ENCODE results near the gene TPI1.

The TPI1 gene

DNA sequence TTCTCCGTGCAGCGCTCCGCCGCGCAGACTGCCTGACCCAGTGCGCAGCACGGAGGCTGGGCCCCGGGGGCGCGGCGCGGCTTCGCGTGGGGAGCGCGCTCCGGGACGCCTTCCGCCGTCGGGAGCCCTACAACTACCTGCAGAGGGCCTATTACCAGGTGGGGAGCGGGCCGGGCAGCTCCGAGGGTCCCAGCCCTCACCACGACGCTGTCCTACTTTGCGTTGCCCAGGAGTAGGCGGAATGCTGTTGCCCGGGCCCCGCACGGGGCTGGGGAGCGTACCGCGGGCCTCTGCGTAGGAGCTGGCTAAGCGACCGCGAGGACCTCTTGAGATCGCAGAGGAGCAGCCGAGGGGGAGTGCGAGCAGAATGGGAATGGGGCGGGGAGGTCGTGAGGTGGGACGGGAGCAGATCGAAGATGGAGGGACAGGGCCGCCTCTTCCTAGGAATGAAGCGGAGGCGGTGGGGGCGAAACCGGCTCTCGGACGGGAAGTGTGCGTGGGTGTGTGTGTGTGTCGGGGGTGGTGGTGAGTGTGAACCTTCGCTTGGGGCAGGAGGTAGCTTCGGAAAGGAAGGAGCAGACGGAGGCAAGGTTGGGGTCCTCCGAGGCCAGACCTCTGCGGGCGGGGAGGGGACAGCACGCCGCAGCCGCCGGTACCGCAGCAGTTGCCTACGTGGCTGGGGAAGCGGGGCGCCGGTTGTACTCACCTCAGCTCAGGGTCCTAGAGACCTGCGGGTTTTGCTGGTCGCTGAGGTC, 38.4 kb upstream of the TPI1 start:
- no peak for DNase-seq (ENCODE audit: low read depth)

GRCh38 chr12:6829536-6830220, 37.7 kb upstream of the TPI1 start:
- no peak for DNase-seq (ENCODE audit: low read depth)

DNA sequence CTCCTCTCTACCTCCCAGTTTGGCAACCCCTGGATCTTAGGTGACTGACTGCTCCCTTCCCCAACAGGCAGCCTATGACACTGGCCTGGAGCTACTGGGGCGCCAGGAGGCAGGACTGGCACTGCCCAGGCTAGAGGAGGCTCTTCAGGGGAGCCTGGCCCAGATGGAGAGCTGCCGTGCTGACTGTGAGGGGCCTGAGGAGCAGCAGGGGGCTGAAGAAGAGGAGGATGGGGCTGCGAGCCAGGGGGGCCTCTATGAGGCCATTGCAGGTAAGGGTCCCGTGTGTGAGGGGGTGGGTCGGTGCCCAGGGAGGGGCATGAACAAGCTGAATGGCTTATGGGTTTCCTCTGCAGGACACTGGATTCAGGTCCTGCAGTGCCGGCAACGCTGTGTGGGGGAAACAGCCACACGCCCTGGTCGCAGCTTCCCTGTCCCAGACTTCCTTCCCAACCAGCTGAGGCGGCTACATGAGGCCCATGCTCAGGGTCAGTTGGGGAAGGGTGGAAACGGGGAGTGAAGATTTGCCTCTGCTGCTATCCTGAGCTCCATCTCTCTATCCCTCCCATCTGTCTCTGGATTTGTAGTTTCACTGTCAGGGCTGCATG, 36.9 kb upstream of the TPI1 start:
- DNase-seq (ENCODE audit: low read depth) = no peak

- DNase-seq (ENCODE audit: low read depth) = no peak
Observed at GRCh38 chr12:6830999-6831398, 36.3 kb upstream of the TPI1 start.

GRCh38 chr12:6831450-6831995, 35.8 kb upstream of the TPI1 start:
- DNase-seq (ENCODE audit: low read depth) = no peak

DNA sequence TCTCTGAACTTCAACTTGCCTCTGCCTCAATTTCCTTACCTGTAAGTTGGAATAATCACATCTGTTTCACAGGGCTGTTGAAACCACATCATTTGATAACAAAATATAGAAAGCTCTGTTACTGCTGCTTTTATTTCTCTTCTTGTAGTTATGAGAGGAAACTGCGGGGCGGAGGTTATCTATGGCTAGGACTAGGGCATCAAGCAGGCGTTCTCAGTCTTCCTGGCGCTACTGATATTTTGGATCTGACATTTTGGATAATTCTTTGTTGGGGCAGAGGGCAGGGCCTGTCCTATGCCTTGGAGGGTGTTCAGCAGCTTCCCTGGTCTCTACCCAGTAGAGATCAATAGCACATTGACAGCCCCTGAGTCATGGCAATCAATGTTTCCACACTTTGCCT, 35.2 kb upstream of the TPI1 start:
- DNase-seq (ENCODE audit: low read depth) = no peak

DNA sequence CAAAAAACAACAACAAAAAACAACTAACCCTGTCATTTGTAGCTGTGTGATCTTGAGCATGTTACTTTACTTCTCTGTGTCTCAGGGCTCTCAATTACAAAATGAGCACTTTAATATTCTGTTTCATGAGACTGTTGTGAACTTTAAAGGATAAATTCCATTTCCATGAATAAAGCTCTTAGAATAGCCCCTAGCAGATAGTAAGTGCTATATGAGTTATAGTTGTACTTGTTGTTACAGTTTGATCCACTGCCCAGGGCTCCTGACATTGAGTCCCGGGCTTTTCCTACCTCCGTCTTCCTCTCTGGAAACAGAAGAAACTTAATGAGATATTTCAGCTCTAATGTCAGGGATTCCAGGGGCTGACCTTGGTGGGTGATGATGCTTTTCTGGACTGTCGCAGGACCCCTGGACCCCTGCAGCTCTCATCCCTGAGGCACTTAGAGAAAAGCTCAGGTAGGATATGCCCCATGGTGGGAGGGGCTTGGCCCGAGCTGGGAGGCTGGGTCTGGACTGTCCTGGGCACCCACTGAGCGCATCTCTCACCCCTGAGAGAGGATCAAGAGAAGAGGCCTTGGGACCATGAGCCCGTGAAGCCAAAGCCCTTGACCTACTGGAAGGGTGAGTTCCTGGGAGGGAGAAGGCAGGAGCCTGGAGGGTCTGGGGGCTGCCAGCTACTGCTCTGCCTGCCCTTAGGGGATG, 34.0 kb upstream of the TPI1 start:
- no peak for DNase-seq (ENCODE audit: low read depth)

- no peak for DNase-seq (ENCODE audit: low read depth)
Observed at GRCh38 chr12:6834254-6834653, 33.1 kb upstream of the TPI1 start.

DNA sequence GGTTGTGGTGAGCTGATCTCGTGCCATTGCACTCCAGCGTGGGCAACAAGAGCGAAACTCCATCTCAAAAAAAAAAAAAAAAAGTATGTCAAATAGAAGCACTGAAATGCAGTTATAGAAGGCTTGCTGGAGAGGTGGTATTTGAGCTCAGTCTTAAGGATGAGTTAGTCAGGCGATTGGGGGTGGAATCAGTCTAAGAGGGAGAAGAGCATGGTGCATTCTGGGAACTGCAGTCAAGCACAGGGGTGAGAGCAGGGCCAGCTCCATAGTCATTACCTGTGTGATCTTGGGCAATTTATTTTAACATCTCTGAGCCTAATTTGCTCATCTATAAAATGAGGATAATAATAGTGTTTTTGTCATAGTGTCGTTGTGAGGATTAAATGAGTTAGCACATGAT, 32.5 kb upstream of the TPI1 start:
- DNase-seq (ENCODE audit: low read depth) = no peak

GRCh38 chr12:6836851-6837250, 30.5 kb upstream of the TPI1 start:
- DNase-seq (ENCODE audit: low read depth) = no peak

GRCh38 chr12:6837370-6838060, 29.8 kb upstream of the TPI1 start:
- no peak for DNase-seq (ENCODE audit: low read depth)

DNA sequence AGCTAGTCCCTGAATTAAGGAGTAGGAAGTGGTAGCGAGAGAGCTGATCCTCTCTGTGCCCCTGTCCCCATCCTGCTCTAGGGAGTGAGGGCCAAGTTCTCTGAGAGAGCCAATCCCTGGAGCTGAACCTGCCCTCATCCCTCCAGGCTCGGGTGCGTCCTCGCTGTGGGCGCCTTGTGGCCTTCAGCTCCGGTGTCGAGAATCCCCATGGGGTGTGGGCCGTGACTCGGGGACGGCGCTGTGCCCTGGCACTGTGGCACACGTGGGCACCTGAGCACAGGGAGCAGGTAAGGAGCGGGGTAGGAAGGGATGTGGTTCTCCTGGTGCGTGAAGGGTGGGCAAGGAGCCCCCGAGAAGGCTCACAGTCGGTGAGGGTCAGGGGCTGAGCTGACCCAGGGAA, 28.5 kb upstream of the TPI1 start:
- no peak for DNase-seq (ENCODE audit: low read depth)

- no peak for DNase-seq (ENCODE audit: low read depth)
Observed at GRCh38 chr12:6839482-6840201, 27.7 kb upstream of the TPI1 start.

GRCh38 chr12:6840330-6840729, 27.0 kb upstream of the TPI1 start:
- no peak for DNase-seq (ENCODE audit: low read depth)

DNA sequence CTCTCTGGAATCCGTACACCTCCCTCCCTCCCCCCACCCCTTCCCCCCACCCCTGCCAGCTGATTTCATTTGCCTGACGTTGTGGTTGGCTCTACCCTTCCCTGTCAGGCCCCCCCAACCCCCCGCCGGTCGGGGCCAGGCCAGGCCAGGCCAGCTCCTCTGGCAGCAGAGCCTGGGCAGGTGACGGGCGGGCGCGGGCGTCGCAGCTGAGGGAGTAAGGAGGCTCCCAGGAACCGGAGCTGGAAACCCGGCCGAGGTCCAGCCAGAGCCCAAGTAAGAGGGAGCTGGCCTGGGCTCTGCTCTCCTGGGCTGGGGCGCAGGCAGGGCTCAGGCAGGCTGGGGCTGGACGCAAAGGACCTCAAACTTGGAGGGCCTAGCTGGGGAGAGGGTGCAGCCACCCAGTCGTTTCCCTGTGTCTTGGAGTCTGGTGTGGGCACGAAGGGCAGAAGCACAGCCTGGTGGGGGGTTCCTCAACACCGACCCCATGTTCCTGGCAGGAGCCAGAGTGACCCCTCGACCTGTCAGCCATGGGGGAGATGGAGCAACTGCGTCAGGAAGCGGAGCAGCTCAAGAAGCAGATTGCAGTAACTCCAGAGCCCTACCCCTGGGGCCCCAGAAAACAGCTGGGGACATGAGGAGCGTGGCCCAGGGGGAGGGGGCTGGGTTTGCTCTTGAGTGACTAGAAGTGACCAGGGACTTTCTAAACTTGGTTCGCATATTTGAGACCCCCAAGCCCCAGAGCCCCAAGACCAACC, 26.4 kb upstream of the TPI1 start, which contains the start of gene GNB3:
Gene GNB3, plus strand, starts transcription at position 165 of the 755 bp plus-strand sequence. Its CDS starts 363 bp downstream, at position 528.
- no peak for DNase-seq (ENCODE audit: low read depth)

DNA sequence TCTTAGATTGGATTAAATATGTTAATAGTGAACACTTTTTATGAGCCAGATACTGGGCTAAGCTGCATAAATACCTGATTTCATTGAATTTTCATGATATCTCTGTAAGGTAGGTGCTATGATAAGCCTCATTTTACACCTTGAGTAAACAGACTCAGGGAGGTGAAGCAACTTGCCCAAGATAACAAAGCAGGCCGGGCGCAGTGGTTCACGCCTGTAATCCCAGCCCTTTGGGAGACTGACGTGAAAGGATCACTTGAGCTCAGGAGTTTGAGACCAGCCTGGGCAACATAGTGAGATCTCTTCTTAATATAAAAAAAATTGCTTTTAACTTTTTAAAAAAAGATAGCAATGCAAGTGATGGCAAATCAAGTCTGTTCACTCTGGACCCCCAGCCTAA, 25.3 kb upstream of the TPI1 start:
- no peak for DNase-seq (ENCODE audit: low read depth)

DNA sequence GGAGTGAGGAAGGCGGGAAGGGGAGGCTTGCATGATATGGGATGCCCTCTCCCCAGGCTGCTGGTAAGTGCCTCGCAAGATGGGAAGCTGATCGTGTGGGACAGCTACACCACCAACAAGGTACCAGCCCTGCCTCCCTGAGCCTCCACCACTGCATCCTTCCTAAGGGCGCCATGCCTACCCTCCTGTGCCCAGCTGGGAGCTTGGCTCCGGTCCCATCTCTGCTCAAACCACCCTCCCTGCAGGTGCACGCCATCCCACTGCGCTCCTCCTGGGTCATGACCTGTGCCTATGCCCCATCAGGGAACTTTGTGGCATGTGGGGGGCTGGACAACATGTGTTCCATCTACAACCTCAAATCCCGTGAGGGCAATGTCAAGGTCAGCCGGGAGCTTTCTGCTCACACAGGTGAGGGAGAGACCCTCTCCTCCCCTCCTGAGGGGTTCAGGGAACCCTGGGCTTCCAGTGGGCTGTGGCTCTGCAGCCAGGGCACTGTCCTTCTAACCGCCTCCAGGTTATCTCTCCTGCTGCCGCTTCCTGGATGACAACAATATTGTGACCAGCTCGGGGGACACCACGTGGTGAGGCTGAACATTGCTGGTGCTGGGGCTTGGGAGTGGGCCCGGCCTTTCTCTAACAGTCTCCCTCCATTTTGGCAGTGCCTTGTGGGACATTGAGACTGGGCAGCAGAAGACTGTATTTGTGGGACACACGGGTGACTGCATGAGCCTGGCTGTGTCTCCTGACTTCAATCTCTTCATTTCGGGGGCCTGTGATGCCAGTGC, 24.0 kb upstream of the TPI1 start:
- no peak for DNase-seq (ENCODE audit: low read depth)

DNA sequence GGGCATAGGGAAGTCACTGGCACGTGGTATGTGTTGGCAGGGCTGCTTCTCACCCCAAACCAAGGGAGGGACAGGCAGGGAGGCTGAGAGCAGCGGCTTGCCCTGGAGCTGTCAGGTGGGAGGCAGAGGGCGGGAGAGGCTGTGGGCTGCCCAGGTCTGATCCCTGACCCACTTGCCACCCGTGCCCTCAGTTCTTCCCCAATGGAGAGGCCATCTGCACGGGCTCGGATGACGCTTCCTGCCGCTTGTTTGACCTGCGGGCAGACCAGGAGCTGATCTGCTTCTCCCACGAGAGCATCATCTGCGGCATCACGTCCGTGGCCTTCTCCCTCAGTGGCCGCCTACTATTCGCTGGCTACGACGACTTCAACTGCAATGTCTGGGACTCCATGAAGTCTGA, 21.9 kb upstream of the TPI1 start:
- no peak for DNase-seq (ENCODE audit: low read depth)

DNA sequence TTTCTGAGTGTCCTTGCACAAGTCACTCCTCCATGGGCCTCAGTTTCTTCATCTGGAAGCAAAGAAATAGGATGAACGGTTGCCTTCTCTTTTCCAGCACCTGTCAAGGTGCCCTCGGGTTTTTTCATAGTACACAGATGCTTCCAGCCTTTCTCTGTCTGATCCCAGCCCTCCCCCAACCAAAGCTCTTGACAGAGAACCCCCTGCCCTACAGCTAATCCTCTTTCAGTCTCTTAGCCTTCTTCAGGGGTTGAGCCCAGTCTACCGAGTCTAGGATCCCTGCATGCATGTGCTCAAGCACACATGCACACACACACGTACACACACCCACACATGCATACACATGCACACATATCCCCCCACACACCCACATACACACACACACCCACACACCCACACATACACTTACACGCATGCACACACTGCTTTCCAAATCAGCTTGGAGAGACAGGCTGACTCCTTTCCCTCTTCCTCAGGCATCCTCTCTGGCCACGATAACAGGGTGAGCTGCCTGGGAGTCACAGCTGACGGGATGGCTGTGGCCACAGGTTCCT, 20.9 kb upstream of the TPI1 start:
- no peak for DNase-seq (ENCODE audit: low read depth)

All from stimulated activated CD8-positive, alpha-beta memory T cell treated with anti-CD3 and anti-CD28 coated beads, Interleukin-12 subunit alpha, Interleukin-12 subunit beta, amount 100 ng/mL, for 4 hours (primary cell).